GM18526 (cell line): Measurements from ENCODE around the gene MAP4K2.

Source experiments
- POLR2A ChIP-seq: IDR thresholded peaks from 3 replicates; pipeline ENCODE4 v1.6.1; 2011; ENCODE audit not compliant: insufficient read length; ENCODE audit errors: extremely low read depth

MAP4K2 gene

GRCh38 chr11:64759722-64760719 lies 43.0 kb downstream of the MAP4K2 start, which contains the start of gene PYGM:
PYGM (minus strand) TSS chr11:64759974; CDS start chr11:64759898, 76 bp downstream.
- TF ChIP-seq POLR2A: no peak

- TF ChIP-seq POLR2A: no peak
Observed at GRCh38 chr11:64759131-64759721, 43.8 kb downstream of the MAP4K2 start.

GRCh38 chr11:64758330-64759079 lies 44.5 kb downstream of the MAP4K2 start:
- no peak for TF ChIP-seq POLR2A

- no peak for TF ChIP-seq POLR2A
Observed at GRCh38 chr11:64757549-64758329, 45.3 kb downstream of the MAP4K2 start.

GRCh38 chr11:64755681-64756361 lies 47.2 kb downstream of the MAP4K2 start:
- TF ChIP-seq POLR2A: no peak

GRCh38 chr11:64754919-64755662 lies 47.9 kb downstream of the MAP4K2 start:
- no peak for TF ChIP-seq POLR2A

- no peak for TF ChIP-seq POLR2A
Observed at GRCh38 chr11:64754124-64754918, 48.7 kb downstream of the MAP4K2 start.

GRCh38 chr11:64753380-64754123 lies 49.5 kb downstream of the MAP4K2 start:
- TF ChIP-seq POLR2A: no peak

- no peak for TF ChIP-seq POLR2A
Observed at GRCh38 chr11:64753019-64753379, 50.0 kb downstream of the MAP4K2 start.

GRCh38 chr11:64752175-64752970 lies 50.6 kb downstream of the MAP4K2 start:
- no peak for TF ChIP-seq POLR2A

- no peak for TF ChIP-seq POLR2A
Observed at GRCh38 chr11:64751580-64751979, 51.4 kb downstream of the MAP4K2 start.

GRCh38 chr11:64751136-64751535 lies 51.9 kb downstream of the MAP4K2 start:
- TF ChIP-seq POLR2A: no peak
